Hepatocyte (in vitro differentiated cells): ENCODE data around the gene SBF1. TPM values are rescaled to one million over a fixed set of nuclear protein-coding genes. Genes with fewer than 3 reads are reported as not detected.

Source experiments
- DNase-seq: peaks from one replicate; pipeline ENCODE4 v3.0.0-alpha.2; 2016; ENCODE audit warnings: low spot score
- H2AFZ ChIP-seq: fragments of 200-600 bp; sonication (generic); 2 replicates; pipeline ENCODE4 v1.6.0; 2016; ENCODE audit warnings: antibody characterized with exemption, mild to moderate bottlenecking
- H3K27ac ChIP-seq: fragments of 200-600 bp; sonication (generic); 2 replicates; pipeline ENCODE4 v1.5.1; 2016; ENCODE audit warnings: mild to moderate bottlenecking
- H3K27me3 ChIP-seq: fragments of 200-600 bp; sonication (generic); 2 replicates; pipeline ENCODE4 v1.6.1; 2016
- H3K36me3 ChIP-seq: fragments of 200-600 bp; sonication (generic); replicated peaks from 2 replicates; pipeline ENCODE4 v1.5.1; 2016; ENCODE audit warnings: low read depth; ENCODE audit not compliant: insufficient read depth
- H3K4me1 ChIP-seq: fragments of 200-600 bp; sonication (generic); 2 replicates; pipeline ENCODE4 v1.5.1; 2016; ENCODE audit warnings: mild to moderate bottlenecking, moderate library complexity; ENCODE audit not compliant: insufficient read depth
- H3K4me2 ChIP-seq: fragments of 200-600 bp; sonication (generic); 2 replicates; pipeline ENCODE4 v1.6.0; 2016
- H3K4me3 ChIP-seq: fragments of 200-600 bp; sonication (generic); 2 replicates; pipeline ENCODE4 v1.5.1; 2016; ENCODE audit warnings: mild to moderate bottlenecking
- H3K79me2 ChIP-seq: fragments of 200-600 bp; sonication (generic); 2 replicates; pipeline ENCODE4 v1.6.0; 2017; ENCODE audit warnings: mild to moderate bottlenecking
- H3K9me2 ChIP-seq: fragments of 200-600 bp; sonication (generic); replicated peaks from 2 replicates; pipeline ENCODE4 v1.6.0; 2017; ENCODE audit warnings: mild to moderate bottlenecking; ENCODE audit not compliant: insufficient read depth
- H3K9me3 ChIP-seq: fragments of 200-600 bp; sonication (generic); 2 replicates; pipeline ENCODE4 v1.5.1; 2016; ENCODE audit warnings: low read depth, mild to moderate bottlenecking
- H4K20me1 ChIP-seq: fragments of 200-600 bp; sonication (generic); 2 replicates; pipeline ENCODE4 v1.6.0; 2016; ENCODE audit warnings: mild to moderate bottlenecking; ENCODE audit not compliant: insufficient read depth, poor library complexity, severe bottlenecking
- CTCF ChIP-seq: fragments of 200-600 bp; sonication (generic); IDR thresholded peaks from 2 replicates; pipeline ENCODE4 v1.5.1; 2016; ENCODE audit warnings: antibody characterized with exemption, mild to moderate bottlenecking; ENCODE audit not compliant: poor library complexity
- EZH2 ChIP-seq: fragments of 200-600 bp; sonication (generic); IDR thresholded peaks from 2 replicates; pipeline ENCODE4 v1.6.1; 2016; ENCODE audit warnings: antibody characterized with exemption, mild to moderate bottlenecking, borderline replicate concordance
- EZH2phosphoT487 ChIP-seq: fragments of 200-600 bp; sonication (generic); IDR thresholded peaks from one replicate; pipeline ENCODE4 v1.6.1; 2018; ENCODE audit warnings: antibody characterized with exemption, mild to moderate bottlenecking, low read depth, moderate library complexity; ENCODE audit not compliant: unreplicated experiment, severe bottlenecking
- WGBS: methylation state at CpG from one replicate; pipeline ENCODE4 v1.1.6; 2016; ENCODE audit warnings: low lambda C conversion rate; ENCODE audit errors: missing lambda C conversion rate; 5-methylcytosine and 5-hydroxymethylcytosine counted together
- polyA plus RNA-seq: library from polyadenylated mRNA; unstranded; fragments of >200 nt; fragmentation: Nextera tagmentation; extraction: Ambion mirVana; gene quantifications from 2 replicates; pipeline ENCODE4 v1.2.1, GENCODE V29; 2016
- total RNA-seq: library from RNA; depleted of rRNA; stranded (reverse); fragments of >200 nt; gene quantifications from 2 replicates; pipeline ENCODE4 v1.2.3, GENCODE V29; 2014

The SBF1 gene
- total and polyA plus RNA-seq, 2 experiments from 2014 or later, result 34.5 to 49.5 TPM

- no peaks in the 10 kb centered on the region for H3K9me2 ChIP-seq
- H3K79me2 ChIP-seq, result no peaks in the 10 kb centered on the region
- H3K36me3 ChIP-seq, result no peaks in the 10 kb centered on the region
- no peak overlapping the region for H2AFZ ChIP-seq
- no peak overlapping the region for H3K4me2 ChIP-seq
- H3K4me3 ChIP-seq, result no peak overlapping the region
- H3K9me3 ChIP-seq, result no peaks in the 10 kb centered on the region
- WGBS, result 87% methylated on average over 26 of the region's 31 CpGs
- peak overlapping the region; percentile 20 for H3K27ac ChIP-seq
- DNase-seq, result peak; percentile 65
- peaks cover 26% of the 10 kb centered on the region for H3K27me3 ChIP-seq
- TF ChIP-seq CTCF, result no peak
- TF ChIP-seq EZH2, result no peak
- no peak for TF ChIP-seq EZH2phosphoT487
- peaks cover 14% of the 10 kb centered on the region for H3K4me1 ChIP-seq
- H4K20me1 ChIP-seq, result no peaks in the 10 kb centered on the region
Observed at GRCh38 chr22:50483977-50484853, 9.4 kb upstream of the SBF1 start.

GRCh38 chr22:50483556-50483955 lies 8.7 kb upstream of the SBF1 start:
- Histone ChIP-seq H3K27ac (no peak overlapping the region), H3K4me1 (peaks cover 14% of the 10 kb centered on the region), H3K4me3 (no peak overlapping the region), H2AFZ (no peak overlapping the region), H3K4me2 (no peak overlapping the region), H3K9me2 (no peaks in the 10 kb centered on the region), H3K79me2 (no peaks in the 10 kb centered on the region), H3K9me3 (no peaks in the 10 kb centered on the region), H3K36me3 (no peaks in the 10 kb centered on the region), H4K20me1 (no peaks in the 10 kb centered on the region), H3K27me3 (peaks cover 29% of the 10 kb centered on the region)
- 93% methylated on average over 8 of the region's 8 CpGs for WGBS
- DNase-seq, result no peak
- TF ChIP-seq CTCF (no peak), EZH2 (no peak), EZH2phosphoT487 (no peak)

GRCh38 chr22:50483106-50483505 lies 8.3 kb upstream of the SBF1 start:
- H3K9me3 ChIP-seq, result no peaks in the 10 kb centered on the region
- H3K4me1 ChIP-seq, result peaks cover 14% of the 10 kb centered on the region
- H3K27me3 ChIP-seq, result peaks cover 29% of the 10 kb centered on the region
- 94% methylated on average over 9 of the region's 10 CpGs for WGBS
- H3K27ac ChIP-seq, result no peak overlapping the region
- TF ChIP-seq CTCF (no peak), EZH2 (no peak), EZH2phosphoT487 (no peak)
- H4K20me1 ChIP-seq, result no peaks in the 10 kb centered on the region
- H3K4me2 ChIP-seq, result peak overlapping the region; percentile 88
- H3K36me3 ChIP-seq, result no peaks in the 10 kb centered on the region
- no peak overlapping the region for H2AFZ ChIP-seq
- H3K79me2 ChIP-seq, result no peaks in the 10 kb centered on the region
- DNase-seq, result no peak
- no peaks in the 10 kb centered on the region for H3K9me2 ChIP-seq
- no peak overlapping the region for H3K4me3 ChIP-seq
